ENCODE measurements around the gene PALM.
"Not testable (repeated sequence)": the region's sequence is repeated elsewhere in the genome, so short reads cannot be mapped to it uniquely, and the experiment has no call there.

The PALM gene

GRCh38 chr19:690203-690602, 18.5 kb upstream of the PALM start:
- H3K9me2 ChIP-seq (replicated peaks; ENCODE audit: insufficient read depth, low read length): no peaks in the 10 kb centered on the region
- H2AFZ ChIP-seq (ENCODE audit: low read length): no peak overlapping the region
- no peaks in the 10 kb centered on the region for H4K20me1 ChIP-seq (ENCODE audit: insufficient read depth, low read length)
- H3K4me2 ChIP-seq (ENCODE audit: low read depth, low read length): no peak overlapping the region
- H3K79me2 ChIP-seq (ENCODE audit: low read length): no peaks in the 10 kb centered on the region
- no peak overlapping the region for H3K4me3 ChIP-seq (ENCODE audit: low read length)
- H3F3A ChIP-seq (ENCODE audit: insufficient read depth, low read length): no peaks in the 10 kb centered on the region
- H3K9ac ChIP-seq (ENCODE audit: low read length): no peak overlapping the region
- TF ChIP-seq EZH2phosphoT487 (IDR thresholded peaks at IDR 0.05; ENCODE audit: low read length) (no peak), EZH2 (optimal IDR thresholded peaks at IDR 0.05; ENCODE audit: low read depth, low read length) (no peak), CTCF (IDR thresholded peaks at IDR 0.05; ENCODE audit: low read length) (no peak)
- no peaks in the 10 kb centered on the region for H3K4me1 ChIP-seq (ENCODE audit: low read length)
- no peak overlapping the region for H3K27ac ChIP-seq (ENCODE audit: low read length)
- no peaks in the 10 kb centered on the region for H3K9me3 ChIP-seq (replicated peaks; ENCODE audit: insufficient read depth, low read length)
- DNase-seq: no peak
- no peaks in the 10 kb centered on the region for H3K36me3 ChIP-seq (replicated peaks; ENCODE audit: insufficient read depth, low read length)
- H3K27me3 ChIP-seq (replicated peaks; ENCODE audit: insufficient read depth, low read length): peaks cover 89% of the 10 kb centered on the region

GRCh38 chr19:694481-695351, 14.0 kb upstream of the PALM start:
- Histone ChIP-seq H2AFZ (ENCODE audit: low read length) (no peak overlapping the region), H3K4me1 (ENCODE audit: low read length) (no peaks in the 10 kb centered on the region), H3K27me3 (replicated peaks; ENCODE audit: insufficient read depth, low read length) (peaks cover 86% of the 10 kb centered on the region), H3K9me2 (replicated peaks; ENCODE audit: insufficient read depth, low read length) (no peaks in the 10 kb centered on the region), H3K4me3 (ENCODE audit: low read length) (no peak overlapping the region), H3K9ac (ENCODE audit: low read length) (no peak overlapping the region), H3K9me3 (replicated peaks; ENCODE audit: insufficient read depth, low read length) (no peaks in the 10 kb centered on the region), H3K79me2 (ENCODE audit: low read length) (no peaks in the 10 kb centered on the region), H3K36me3 (replicated peaks; ENCODE audit: insufficient read depth, low read length) (no peaks in the 10 kb centered on the region), H3K4me2 (ENCODE audit: low read depth, low read length) (no peak overlapping the region), H4K20me1 (ENCODE audit: insufficient read depth, low read length) (no peaks in the 10 kb centered on the region), H3F3A (ENCODE audit: insufficient read depth, low read length) (no peaks in the 10 kb centered on the region), H3K27ac (ENCODE audit: low read length) (no peak overlapping the region)
- no peak for DNase-seq
- TF ChIP-seq EZH2phosphoT487 (IDR thresholded peaks at IDR 0.05; ENCODE audit: low read length): no peak
- no peak for TF ChIP-seq EZH2 (optimal IDR thresholded peaks at IDR 0.05; ENCODE audit: low read depth, low read length)
- no peak for TF ChIP-seq CTCF (IDR thresholded peaks at IDR 0.05; ENCODE audit: low read length)

- no peaks in the 10 kb centered on the region for H3K9me2 ChIP-seq (replicated peaks; ENCODE audit: insufficient read depth, low read length)
These were observed 13.3 kb upstream of the PALM start, which contains the start of gene PRSS57 for GRCh38 chr19:695352-695949. PRSS57 (minus strand) TSS chr19:695452; CDS start chr19:695430, 22 bp downstream.

GRCh38 chr19:698529-698928, 10.2 kb upstream of the PALM start:
- not testable (repeated sequence) for H3K79me2 ChIP-seq (ENCODE audit: low read length); DNase-seq; H3K4me3 ChIP-seq (ENCODE audit: low read length); H3K9ac ChIP-seq (ENCODE audit: low read length); H3K4me2 ChIP-seq (ENCODE audit: low read depth, low read length); H3K36me3 ChIP-seq (replicated peaks; ENCODE audit: insufficient read depth, low read length); H2AFZ ChIP-seq (ENCODE audit: low read length); H4K20me1 ChIP-seq (ENCODE audit: insufficient read depth, low read length); H3K9me2 ChIP-seq (replicated peaks; ENCODE audit: insufficient read depth, low read length); H3K27ac ChIP-seq (ENCODE audit: low read length); H3K9me3 ChIP-seq (replicated peaks; ENCODE audit: insufficient read depth, low read length); H3F3A ChIP-seq (ENCODE audit: insufficient read depth, low read length); H3K4me1 ChIP-seq (ENCODE audit: low read length)
- peaks cover 87% of the 10 kb centered on the region for H3K27me3 ChIP-seq (replicated peaks; ENCODE audit: insufficient read depth, low read length)

More at GRCh38 chr19:695352-695949, 13.3 kb upstream of the PALM start, which contains the start of gene PRSS57:
- Histone ChIP-seq H3K9ac (ENCODE audit: low read length) (no peak within 1 kb of the TSS), H3K9me3 (replicated peaks; ENCODE audit: insufficient read depth, low read length) (no peaks in the 10 kb centered on the region), H3K4me3 (ENCODE audit: low read length) (no peak within 1 kb of the TSS), H3K27me3 (replicated peaks; ENCODE audit: insufficient read depth, low read length) (peaks cover 85% of the 10 kb centered on the region), H3K27ac (ENCODE audit: low read length) (no peak within 1 kb of the TSS), H2AFZ (ENCODE audit: low read length) (no peak within 1 kb of the TSS), H3K4me2 (ENCODE audit: low read depth, low read length) (no peak within 1 kb of the TSS), H3K79me2 (ENCODE audit: low read length) (no peaks in the 10 kb centered on the region), H4K20me1 (ENCODE audit: insufficient read depth, low read length) (no peaks in the 10 kb centered on the region), H3F3A (ENCODE audit: insufficient read depth, low read length) (no peaks in the 10 kb centered on the region), H3K4me1 (ENCODE audit: low read length) (no peaks in the 10 kb centered on the region), H3K36me3 (replicated peaks; ENCODE audit: insufficient read depth, low read length) (no peaks in the 10 kb centered on the region)
- DNase-seq: no peak
- TF ChIP-seq EZH2 (optimal IDR thresholded peaks at IDR 0.05; ENCODE audit: low read depth, low read length) (no peak), EZH2phosphoT487 (IDR thresholded peaks at IDR 0.05; ENCODE audit: low read length) (no peak), CTCF (IDR thresholded peaks at IDR 0.05; ENCODE audit: low read length) (no peak)

GRCh38 chr19:699885-700284, 8.8 kb upstream of the PALM start:
- H3K27me3 ChIP-seq (replicated peaks; ENCODE audit: insufficient read depth, low read length): peaks cover 89% of the 10 kb centered on the region
- not testable (repeated sequence) for DNase-seq; H3K9ac ChIP-seq (ENCODE audit: low read length); H3K9me3 ChIP-seq (replicated peaks; ENCODE audit: insufficient read depth, low read length); H3K4me3 ChIP-seq (ENCODE audit: low read length); H3K4me2 ChIP-seq (ENCODE audit: low read depth, low read length); H3K79me2 ChIP-seq (ENCODE audit: low read length); H3K4me1 ChIP-seq (ENCODE audit: low read length); H3K9me2 ChIP-seq (replicated peaks; ENCODE audit: insufficient read depth, low read length); H3K36me3 ChIP-seq (replicated peaks; ENCODE audit: insufficient read depth, low read length); H4K20me1 ChIP-seq (ENCODE audit: insufficient read depth, low read length); H2AFZ ChIP-seq (ENCODE audit: low read length); H3F3A ChIP-seq (ENCODE audit: insufficient read depth, low read length); H3K27ac ChIP-seq (ENCODE audit: low read length)
